Liver (tissue), 9 donors: ENCODE measurements around the gene ACTC1. TPM values are rescaled to one million over a fixed set of nuclear protein-coding genes. Genes with fewer than 3 reads are reported as not detected.

Experiments
- DNase-seq: peaks from one replicate; pipeline ENCODE4 v3.0.0-alpha.2; 2017; ENCODE audit warnings: low spot score
- H3K27ac ChIP-seq, 2 donors: one replicate each; pipeline ENCODE4 v1.7.0; 2013; ENCODE audit warnings: inconsistent platforms in 2 of 2, low read length in 2 of 2, control low read depth in 1 of 2, low read depth in 1 of 2, mild to moderate bottlenecking in 1 of 2
- H3K27me3 ChIP-seq, 4 donors: one replicate each; pipeline versions ENCODE4 v1.6.1 to v1.7.0; 2013; ENCODE audit warnings: low read length in 3 of 4, inconsistent platforms in 1 of 4, mild to moderate bottlenecking in 1 of 4, moderate library complexity in 1 of 4; ENCODE audit not compliant: control insufficient read depth in 4 of 4, insufficient read depth in 4 of 4
- H3K36me3 ChIP-seq, 4 donors: one replicate each; pipeline versions ENCODE4 v1.6.1 to v1.7.0; 2013; ENCODE audit warnings: low read length in 3 of 4, mild to moderate bottlenecking in 3 of 4, low read depth in 1 of 4, moderate library complexity in 1 of 4; ENCODE audit not compliant: control insufficient read depth in 4 of 4, insufficient read depth in 3 of 4
- H3K4me1 ChIP-seq, 4 donors: one replicate each; pipeline versions ENCODE4 v1.6.1 to v1.7.0; 2013; ENCODE audit warnings: low read length in 3 of 4, mild to moderate bottlenecking in 3 of 4, moderate library complexity in 1 of 4; ENCODE audit not compliant: control insufficient read depth in 4 of 4, insufficient read depth in 4 of 4
- H3K4me3 ChIP-seq, 3 donors: one replicate each; pipeline versions ENCODE4 v1.6.1 to v1.7.0; 2013; ENCODE audit warnings: low read length in 3 of 3, control low read depth in 1 of 3, low read depth in 1 of 3, mild to moderate bottlenecking in 1 of 3
- H3K9ac ChIP-seq, 2 donors: one replicate each; pipeline ENCODE4 v1.7.0; 2013; ENCODE audit warnings: low read length in 2 of 2, mild to moderate bottlenecking in 2 of 2, moderate library complexity in 2 of 2, control low read depth in 1 of 2, low read depth in 1 of 2
- H3K9me3 ChIP-seq, 4 donors: one replicate each; pipeline versions ENCODE4 v1.6.1 to v1.7.0; 2013; ENCODE audit warnings: low read length in 3 of 4; ENCODE audit not compliant: control insufficient read depth in 4 of 4
- ATF3 ChIP-seq: IDR thresholded peaks from 2 replicates; pipeline ENCODE4 v1.6.1; 2016; ENCODE audit warnings: antibody characterized with exemption
- EGR1 ChIP-seq, 2 donors: IDR thresholded peaks; 2 replicates each; pipeline ENCODE4 v1.6.1; 2016 to 2018; ENCODE audit warnings: antibody characterized with exemption in 2 of 2, low read depth in 2 of 2
- FOXA1 ChIP-seq: IDR thresholded peaks from 2 replicates; pipeline ENCODE4 v1.6.1; 2016; ENCODE audit warnings: antibody characterized with exemption
- FOXA2 ChIP-seq: IDR thresholded peaks from 2 replicates; pipeline ENCODE4 v1.6.1; 2016; ENCODE audit warnings: antibody characterized with exemption
- GABPA ChIP-seq, 2 donors: IDR thresholded peaks in 1 of 2; conservative IDR thresholded peaks in 1 of 2; 2 replicates each; pipeline ENCODE4 v1.6.1; 2016; ENCODE audit warnings: antibody characterized with exemption in 2 of 2, mild to moderate bottlenecking in 1 of 2, moderate library complexity in 1 of 2
- HNF4A ChIP-seq, 2 donors: conservative IDR thresholded peaks; 2 replicates each; pipeline ENCODE4 v1.6.1; 2016; ENCODE audit warnings: antibody characterized with exemption in 2 of 2, mild to moderate bottlenecking in 2 of 2
- HNF4G ChIP-seq: IDR thresholded peaks from 2 replicates; pipeline ENCODE4 v1.6.1; 2016; ENCODE audit warnings: antibody characterized with exemption
- JUND ChIP-seq, 2 donors: IDR thresholded peaks; 2 replicates each; pipeline ENCODE4 v1.6.1; 2016; ENCODE audit warnings: antibody characterized with exemption in 2 of 2
- NR2F2 ChIP-seq: IDR thresholded peaks from 2 replicates; pipeline ENCODE4 v1.6.1; 2016; ENCODE audit warnings: antibody characterized with exemption
- RAD21 ChIP-seq, 2 donors: IDR thresholded peaks; 2 replicates each; pipeline ENCODE4 v1.6.1; 2016; ENCODE audit warnings: antibody characterized with exemption in 2 of 2, mild to moderate bottlenecking in 2 of 2
- RXRA ChIP-seq, 2 donors: IDR thresholded peaks; 2 replicates each; pipeline ENCODE4 v1.6.1; 2017 to 2018; ENCODE audit warnings: antibody characterized with exemption in 2 of 2, mild to moderate bottlenecking in 1 of 2
- SP1 ChIP-seq: IDR thresholded peaks from 2 replicates; pipeline ENCODE4 v1.6.1; 2018; ENCODE audit warnings: antibody characterized with exemption, mild to moderate bottlenecking
- TAF1 ChIP-seq: conservative IDR thresholded peaks from 2 replicates; pipeline ENCODE4 v1.6.1; 2016; ENCODE audit warnings: antibody characterized with exemption, mild to moderate bottlenecking
- YY1 ChIP-seq: IDR thresholded peaks from 2 replicates; pipeline ENCODE4 v1.6.1; 2016; ENCODE audit warnings: antibody characterized with exemption, mild to moderate bottlenecking
- WGBS: extraction: QIAGEN DNeasy Blood & Tissue Kit; methylation state at CpG from one replicate; pipeline ENCODE4 v1.1.7; 2013; 5-methylcytosine and 5-hydroxymethylcytosine counted together
- polyA plus RNA-seq, 2 donors: library from polyadenylated mRNA; stranded (reverse) in 1 of 2; unstranded in 1 of 2; fragments of 200-250 nt in 1 of 2; fragments of >200 nt in 1 of 2; fragmentation: Nextera tagmentation in 1 of 2; extraction: Ambion mirVana in 1 of 2; gene quantifications; one replicate each; pipeline versions ENCODE4 v1.2.1 to v1.2.3, GENCODE V29; 2013 to 2015
- total RNA-seq, 2 donors: library from RNA; depleted of rRNA; stranded (reverse); fragments of >200 nt; gene quantifications; one replicate each; pipeline ENCODE4 v1.2.3, GENCODE V29; 2014
- TF ChIP-seq, protein P1 (sequence below): IDR thresholded peaks from 2 replicates; pipeline ENCODE4 v1.6.1; 2016; ENCODE audit warnings: antibody characterized with exemption
- TF ChIP-seq, protein P2 (sequence below): fragments of 150-350 bp; IDR thresholded peaks from 2 replicates; pipeline ENCODE4 v1.5.1; 2017; ENCODE audit warnings: improper control_type of control experiment, low read depth, low read length; ENCODE audit not compliant: missing input control
- donor health status: healthy.
- donor health status: healthy.
- donor health status: healthy.
- donor health status: healthy.
- donor health status: healthy.

Gene ACTC1
- total and polyA plus RNA-seq, 4 donors = 0.08 to 0.89 TPM; not detected in 2

- Histone ChIP-seq H3K36me3 (no peaks in the 10 kb centered on the region), H3K9me3 (no peaks in the 10 kb centered on the region), H3K27me3 (no peaks in the 10 kb centered on the region), H3K27ac (no peak overlapping the region), H3K9ac (no peak overlapping the region), H3K4me3 (no peak overlapping the region), H3K4me1 (no peaks in the 10 kb centered on the region)
- WGBS = 92% methylated on average over 1 of the region's 1 CpG
- TF ChIP-seq RAD21 (IDR thresholded peaks at IDR 0.05) = no peak
- no peak for TF ChIP-seq FOXA1
- TF ChIP-seq GABPA (IDR thresholded peaks at IDR 0.05 in 1 of 2, conservative IDR thresholded peaks at IDR 0.05 in 1 of 2) = no peak
- TF ChIP-seq HNF4G = no peak
- TF ChIP-seq, protein P1, sequence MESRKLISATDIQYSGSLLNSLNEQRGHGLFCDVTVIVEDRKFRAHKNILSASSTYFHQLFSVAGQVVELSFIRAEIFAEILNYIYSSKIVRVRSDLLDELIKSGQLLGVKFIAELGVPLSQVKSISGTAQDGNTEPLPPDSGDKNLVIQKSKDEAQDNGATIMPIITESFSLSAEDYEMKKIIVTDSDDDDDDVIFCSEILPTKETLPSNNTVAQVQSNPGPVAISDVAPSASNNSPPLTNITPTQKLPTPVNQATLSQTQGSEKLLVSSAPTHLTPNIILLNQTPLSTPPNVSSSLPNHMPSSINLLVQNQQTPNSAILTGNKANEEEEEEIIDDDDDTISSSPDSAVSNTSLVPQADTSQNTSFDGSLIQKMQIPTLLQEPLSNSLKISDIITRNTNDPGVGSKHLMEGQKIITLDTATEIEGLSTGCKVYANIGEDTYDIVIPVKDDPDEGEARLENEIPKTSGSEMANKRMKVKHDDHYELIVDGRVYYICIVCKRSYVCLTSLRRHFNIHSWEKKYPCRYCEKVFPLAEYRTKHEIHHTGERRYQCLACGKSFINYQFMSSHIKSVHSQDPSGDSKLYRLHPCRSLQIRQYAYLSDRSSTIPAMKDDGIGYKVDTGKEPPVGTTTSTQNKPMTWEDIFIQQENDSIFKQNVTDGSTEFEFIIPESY = no peak
- TF ChIP-seq TAF1 = no peak
- no peak for DNase-seq
These were observed 7.0 kb upstream of the ACTC1 start for GRCh38 chr15:34802371-34802770.

DNA sequence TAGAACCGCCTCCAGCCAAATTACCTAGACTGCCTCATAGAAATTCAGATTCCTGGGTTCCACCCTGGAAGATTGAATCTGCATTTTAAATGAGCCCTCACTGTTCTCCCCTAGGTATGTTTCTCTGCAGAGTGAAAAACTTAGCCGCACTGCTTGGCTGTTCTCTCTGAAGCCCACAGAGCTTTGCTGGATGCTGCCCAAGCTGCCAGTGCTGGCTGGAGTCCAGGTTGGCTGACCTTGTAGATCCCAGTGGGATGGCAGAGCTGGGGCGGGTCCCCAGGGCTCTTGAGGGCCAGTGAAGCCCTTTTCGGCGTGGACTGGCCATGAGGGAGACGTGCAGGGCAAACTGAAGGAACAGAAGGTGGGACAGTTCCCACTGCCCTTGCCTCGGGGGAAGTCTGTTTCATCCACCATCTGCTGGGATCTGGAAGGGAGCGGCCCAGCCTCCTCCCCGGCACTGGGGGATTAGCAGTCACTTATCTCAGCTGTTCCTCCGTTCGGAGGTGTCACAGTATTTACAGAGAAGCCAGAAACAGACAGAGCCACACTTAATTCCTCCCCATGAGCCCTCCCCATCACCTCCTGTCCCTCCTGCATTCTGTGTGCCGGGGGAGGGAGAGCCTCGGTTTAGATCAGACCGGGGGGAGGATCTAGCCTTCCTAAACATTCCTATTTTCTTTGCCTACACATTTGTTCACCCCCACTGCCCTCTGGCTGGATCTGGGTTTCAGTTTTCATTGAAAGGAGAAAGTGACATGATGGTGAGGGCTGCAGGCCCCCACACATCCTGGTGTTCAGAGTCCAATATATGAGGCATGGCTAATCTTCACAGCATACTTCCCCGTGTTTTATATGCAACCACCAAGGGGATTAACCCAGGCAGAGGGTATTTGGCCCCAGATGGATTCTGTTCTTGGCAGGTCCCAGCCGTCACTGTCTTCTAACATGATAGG, 4.1 kb upstream of the ACTC1 start:
- 37% methylated on average over 16 of the region's 16 CpGs for WGBS
- DNase-seq = no peak
- no peaks in the 10 kb centered on the region for H3K9me3 ChIP-seq
- H3K9ac ChIP-seq = no peak overlapping the region
- H3K4me3 ChIP-seq = no peak overlapping the region
- TF ChIP-seq FOXA1 (no peak), JUND (IDR thresholded peaks at IDR 0.05) (no peak), TAF1 (no peak), GABPA (IDR thresholded peaks at IDR 0.05 in 1 of 2, conservative IDR thresholded peaks at IDR 0.05 in 1 of 2) (no peak), ATF3 (no peak), RXRA (IDR thresholded peaks at IDR 0.05) (no peak), HNF4A (conservative IDR thresholded peaks at IDR 0.05) (no peak), RAD21 (IDR thresholded peaks at IDR 0.05) (no peak), YY1 (no peak), EGR1 (IDR thresholded peaks at IDR 0.05; ENCODE audit: low read depth in 2 of 2) (no peak), FOXA2 (no peak), NR2F2 (no peak), SP1 (no peak)
- TF ChIP-seq, protein P2, sequence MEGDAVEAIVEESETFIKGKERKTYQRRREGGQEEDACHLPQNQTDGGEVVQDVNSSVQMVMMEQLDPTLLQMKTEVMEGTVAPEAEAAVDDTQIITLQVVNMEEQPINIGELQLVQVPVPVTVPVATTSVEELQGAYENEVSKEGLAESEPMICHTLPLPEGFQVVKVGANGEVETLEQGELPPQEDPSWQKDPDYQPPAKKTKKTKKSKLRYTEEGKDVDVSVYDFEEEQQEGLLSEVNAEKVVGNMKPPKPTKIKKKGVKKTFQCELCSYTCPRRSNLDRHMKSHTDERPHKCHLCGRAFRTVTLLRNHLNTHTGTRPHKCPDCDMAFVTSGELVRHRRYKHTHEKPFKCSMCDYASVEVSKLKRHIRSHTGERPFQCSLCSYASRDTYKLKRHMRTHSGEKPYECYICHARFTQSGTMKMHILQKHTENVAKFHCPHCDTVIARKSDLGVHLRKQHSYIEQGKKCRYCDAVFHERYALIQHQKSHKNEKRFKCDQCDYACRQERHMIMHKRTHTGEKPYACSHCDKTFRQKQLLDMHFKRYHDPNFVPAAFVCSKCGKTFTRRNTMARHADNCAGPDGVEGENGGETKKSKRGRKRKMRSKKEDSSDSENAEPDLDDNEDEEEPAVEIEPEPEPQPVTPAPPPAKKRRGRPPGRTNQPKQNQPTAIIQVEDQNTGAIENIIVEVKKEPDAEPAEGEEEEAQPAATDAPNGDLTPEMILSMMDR = no peak
- H3K27me3 ChIP-seq = peaks cover 0 to 3% (median 0%) of the 10 kb centered on the region in 4 donors
- no peak overlapping the region for H3K27ac ChIP-seq
- H3K4me1 ChIP-seq = peaks cover 0 to 4% (median 2%) of the 10 kb centered on the region in 4 donors
- H3K36me3 ChIP-seq = no peaks in the 10 kb centered on the region
